Fibroblast of villous mesenchyme (primary cell): ENCODE measurements around the gene MYOZ3. TPM values are rescaled to one million over a fixed set of nuclear protein-coding genes. Genes with fewer than 3 reads are reported as not detected.

Experiments used
- DNase-seq: peaks from one replicate; pipeline ENCODE4 v3.0.0-alpha.2; 2010; ENCODE audit warnings: low read depth
- H3K4me3 ChIP-seq: 2 replicates; pipeline ENCODE4 v1.5.1; 2011; ENCODE audit warnings: low read depth, mild to moderate bottlenecking, low read length
- total RNA-seq: library from RNA; depleted of rRNA; stranded (reverse); fragments of >200 nt; gene quantifications from 2 replicates; pipeline ENCODE4 v1.2.3, GENCODE V29; 2012
- TF ChIP-seq, protein P1 (sequence below): IDR thresholded peaks from 2 replicates; pipeline ENCODE4 v1.5.1; 2012; ENCODE audit warnings: low read depth, mild to moderate bottlenecking, low read length; ENCODE audit not compliant: insufficient read depth

MYOZ3 gene
- total RNA-seq, 1 donor = under 0.01 TPM

DNA sequence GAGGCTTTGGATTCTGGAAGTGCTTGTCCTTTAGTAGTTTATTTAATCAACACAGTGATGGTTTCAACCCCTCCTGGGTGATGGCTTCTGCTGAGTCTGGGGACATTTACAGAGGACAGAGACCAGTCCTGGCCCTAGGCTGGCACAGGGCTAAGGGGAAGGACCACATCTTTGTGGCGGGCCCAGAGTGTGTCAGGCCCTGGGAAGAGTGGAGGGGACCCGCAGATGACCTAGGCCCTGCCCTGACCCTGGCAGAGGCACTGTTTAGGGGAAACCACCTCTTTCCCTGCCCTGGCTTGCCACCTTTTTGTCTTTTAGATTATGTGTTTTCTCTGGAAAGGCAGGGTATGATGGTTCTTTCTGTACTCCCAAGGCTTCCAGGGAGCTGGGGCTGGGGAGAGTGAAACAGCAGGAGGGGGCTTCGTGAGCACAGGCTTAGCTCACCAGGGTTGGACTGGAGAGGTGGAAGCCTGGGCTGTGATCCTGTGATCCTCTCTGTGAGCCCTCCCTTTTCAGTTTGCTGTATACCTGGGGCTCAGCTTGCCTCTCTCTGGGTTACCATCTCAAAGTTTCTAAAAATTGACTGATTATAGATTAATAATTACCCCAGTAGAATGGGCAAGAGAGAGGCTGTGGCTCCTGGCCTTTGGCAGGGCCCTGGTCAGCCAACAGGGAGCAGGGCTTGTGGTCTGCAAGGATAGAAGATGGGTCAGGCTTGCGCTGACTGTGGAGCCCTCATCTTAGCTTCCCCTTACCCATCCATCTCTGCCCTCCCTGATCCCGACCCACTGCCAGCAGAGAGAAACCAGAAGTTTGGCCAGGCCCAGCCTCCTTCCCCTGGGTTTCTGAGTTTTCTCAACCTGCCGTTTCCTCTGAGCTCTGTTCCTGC is 22.3 kb upstream of the MYOZ3 start:
- no peak overlapping the region for H3K4me3 ChIP-seq
- DNase-seq = no peak
- TF ChIP-seq, protein P1, sequence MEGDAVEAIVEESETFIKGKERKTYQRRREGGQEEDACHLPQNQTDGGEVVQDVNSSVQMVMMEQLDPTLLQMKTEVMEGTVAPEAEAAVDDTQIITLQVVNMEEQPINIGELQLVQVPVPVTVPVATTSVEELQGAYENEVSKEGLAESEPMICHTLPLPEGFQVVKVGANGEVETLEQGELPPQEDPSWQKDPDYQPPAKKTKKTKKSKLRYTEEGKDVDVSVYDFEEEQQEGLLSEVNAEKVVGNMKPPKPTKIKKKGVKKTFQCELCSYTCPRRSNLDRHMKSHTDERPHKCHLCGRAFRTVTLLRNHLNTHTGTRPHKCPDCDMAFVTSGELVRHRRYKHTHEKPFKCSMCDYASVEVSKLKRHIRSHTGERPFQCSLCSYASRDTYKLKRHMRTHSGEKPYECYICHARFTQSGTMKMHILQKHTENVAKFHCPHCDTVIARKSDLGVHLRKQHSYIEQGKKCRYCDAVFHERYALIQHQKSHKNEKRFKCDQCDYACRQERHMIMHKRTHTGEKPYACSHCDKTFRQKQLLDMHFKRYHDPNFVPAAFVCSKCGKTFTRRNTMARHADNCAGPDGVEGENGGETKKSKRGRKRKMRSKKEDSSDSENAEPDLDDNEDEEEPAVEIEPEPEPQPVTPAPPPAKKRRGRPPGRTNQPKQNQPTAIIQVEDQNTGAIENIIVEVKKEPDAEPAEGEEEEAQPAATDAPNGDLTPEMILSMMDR = no peak

DNA sequence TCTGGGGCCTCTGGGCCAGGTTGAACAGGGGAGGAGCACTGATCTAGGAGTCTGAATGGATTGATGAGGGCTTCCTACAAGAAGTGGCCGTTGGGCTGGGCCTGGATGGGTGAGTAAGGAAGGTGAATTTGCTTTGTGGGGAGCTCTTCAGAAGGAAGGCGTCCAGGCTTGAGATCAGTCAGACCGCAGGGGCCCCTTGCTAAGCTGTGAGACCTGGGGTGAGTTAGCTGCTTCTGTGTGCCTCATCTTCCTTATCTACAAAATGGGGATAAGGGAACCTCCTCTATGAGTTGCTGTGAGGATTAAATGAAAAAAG is 21.7 kb upstream of the MYOZ3 start:
- H3K4me3 ChIP-seq = no peak overlapping the region
- no peak for DNase-seq
- TF ChIP-seq, protein P1 = no peak

DNA sequence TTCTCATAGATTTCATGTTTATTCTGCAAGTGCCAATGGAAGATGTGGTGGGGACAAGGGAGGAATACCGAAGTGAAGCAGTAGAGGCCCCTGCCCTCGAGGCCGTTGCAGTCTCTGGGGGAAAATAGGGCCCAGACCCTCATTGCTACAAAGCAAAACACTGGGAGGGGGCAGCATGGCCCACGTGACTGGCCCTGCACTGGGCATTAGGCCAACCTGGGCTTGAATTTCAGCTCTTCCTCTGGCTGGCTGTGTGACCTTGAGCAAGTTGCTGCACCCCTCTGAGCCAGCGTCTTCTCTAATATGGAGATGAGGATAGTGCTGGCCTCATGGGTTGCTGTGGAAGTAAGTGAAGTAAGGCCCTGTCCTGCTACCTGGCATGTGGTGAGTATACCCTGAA is 21.3 kb upstream of the MYOZ3 start:
- H3K4me3 ChIP-seq = no peak overlapping the region

DNA sequence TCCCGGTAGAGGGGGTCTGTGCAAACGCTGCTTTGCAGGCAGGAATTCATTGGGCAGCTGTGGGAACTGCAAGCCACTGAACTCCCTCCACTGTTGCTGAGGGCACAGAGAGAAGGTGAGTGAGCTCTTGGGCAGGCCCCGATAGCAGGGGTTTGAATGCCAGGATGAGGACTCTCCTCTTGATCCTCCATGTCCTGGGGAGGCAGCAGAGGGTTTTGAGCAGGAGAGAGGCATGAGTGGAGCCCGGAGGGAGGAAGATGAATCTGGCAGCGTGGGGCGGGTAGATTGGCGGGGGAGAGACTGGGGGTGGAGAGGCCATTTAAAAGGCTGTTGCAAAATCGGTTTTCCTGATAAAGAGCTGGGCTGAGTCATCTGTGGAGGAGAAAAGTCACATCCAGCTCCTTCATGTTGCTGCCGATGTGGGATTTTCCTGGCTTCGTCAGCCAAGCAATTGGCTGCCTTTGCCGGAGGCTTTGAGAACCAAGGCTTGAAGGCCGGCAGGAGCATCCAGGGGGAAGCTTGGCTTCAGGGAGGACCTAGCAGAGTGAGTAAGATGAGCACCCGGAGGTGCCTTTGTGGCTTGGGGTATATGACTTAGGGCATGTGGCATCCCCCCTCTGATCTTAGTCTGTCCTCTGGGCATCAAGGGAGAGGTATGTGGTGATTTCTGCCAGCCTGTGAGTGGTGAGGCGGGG is 20.6 kb upstream of the MYOZ3 start, which contains the start of gene SYNPO:
Gene SYNPO, plus strand, starts transcription at position 350 of the 695 bp plus-strand sequence. CDS start 7,616 bp downstream, outside the sequence.
- TF ChIP-seq, protein P1 = no peak
- DNase-seq = peak; percentile 96
- H3K4me3 ChIP-seq = peak within 1 kb of the TSS; percentile 77

More for the DNA sequence above, 21.3 kb upstream of the MYOZ3 start:
- no peak for DNase-seq
- TF ChIP-seq, protein P1 = no peak

DNA sequence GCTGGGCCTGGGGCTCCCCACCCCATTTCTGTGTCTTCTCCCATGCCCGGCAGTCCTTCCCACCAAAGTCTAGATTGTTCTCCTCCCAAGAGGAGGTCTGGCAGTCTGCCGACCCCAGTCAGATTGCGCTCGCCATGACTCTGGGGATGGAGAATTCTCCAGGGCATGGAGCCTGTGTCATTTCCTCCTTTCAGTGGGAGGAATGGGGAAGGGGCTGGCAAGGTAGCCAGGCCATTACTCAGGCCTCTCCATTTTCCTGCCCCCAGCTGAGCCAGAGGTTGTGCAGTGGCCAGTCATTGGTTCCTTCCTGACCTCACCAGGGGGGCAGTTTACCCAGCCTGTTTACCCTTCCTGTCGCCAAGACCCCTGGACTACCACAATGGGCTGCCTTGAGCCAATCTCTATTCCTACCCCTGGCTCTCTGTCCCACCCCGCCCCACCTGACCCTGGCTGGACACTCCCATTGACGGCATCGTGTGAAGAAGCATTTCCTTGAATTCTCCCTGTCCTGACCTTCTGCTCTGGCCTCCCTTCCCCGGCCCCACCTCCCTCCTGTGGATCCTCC is 20.0 kb upstream of the MYOZ3 start:
- peak; percentile 80 for DNase-seq
- TF ChIP-seq, protein P1 = no peak
- peak overlapping the region; percentile 77 for H3K4me3 ChIP-seq

DNA sequence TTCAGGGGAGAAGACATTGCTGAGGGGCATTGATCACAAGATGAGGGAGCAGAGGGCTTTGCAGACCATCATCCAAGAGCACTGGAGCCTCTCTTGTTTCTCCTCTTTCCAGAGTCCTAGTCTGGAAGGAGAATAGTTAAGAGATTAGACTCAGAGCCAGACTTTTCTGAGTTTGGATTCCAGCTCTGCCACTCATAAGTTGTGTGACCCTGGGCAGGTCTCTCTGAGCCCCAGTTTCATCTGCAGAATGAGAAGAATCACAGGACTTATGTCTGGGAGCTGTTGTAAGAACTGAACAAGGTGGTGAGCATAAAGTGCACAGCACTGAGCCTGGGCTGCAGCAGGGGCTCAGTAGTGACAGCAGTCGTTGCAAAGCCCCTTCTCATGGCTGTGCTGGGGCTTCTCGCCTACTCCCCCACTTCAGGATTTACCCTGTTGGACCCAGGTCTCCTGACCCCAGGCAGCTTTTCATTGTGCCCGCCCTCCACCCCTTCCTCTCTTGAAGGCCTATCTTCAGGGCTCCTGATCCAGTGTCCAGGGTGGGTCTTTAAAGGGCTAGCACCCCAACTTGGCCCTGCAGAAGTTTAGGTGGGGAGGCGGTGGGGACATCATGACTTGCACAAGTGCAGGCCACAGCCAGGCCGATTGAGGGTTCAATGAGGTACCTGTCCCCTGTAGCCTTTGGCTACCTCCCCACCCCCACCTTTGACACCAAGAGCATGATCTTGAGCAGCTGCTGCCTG is 19.1 kb upstream of the MYOZ3 start:
- peak overlapping the region; percentile 77 for H3K4me3 ChIP-seq
- DNase-seq = no peak
- TF ChIP-seq, protein P1 = no peak
